GM12873 (cell line): ENCODE results near the gene IL15.

Experiments
- CTCF ChIP-seq: IDR thresholded peaks from 2 replicates; pipeline ENCODE4 v1.5.1; 2012; ENCODE audit warnings: low read depth, mild to moderate bottlenecking, moderate library complexity, low read length, control low read depth; ENCODE audit not compliant: insufficient read depth; ENCODE audit errors: missing control alignments

Gene IL15

GRCh38 chr4:141668200-141668910, 32.0 kb downstream of the IL15 start:
- no peak for TF ChIP-seq CTCF

GRCh38 chr4:141669501-141669900, 33.1 kb downstream of the IL15 start:
- TF ChIP-seq CTCF, result no peak

GRCh38 chr4:141675384-141675783, 39.0 kb downstream of the IL15 start:
- TF ChIP-seq CTCF, result no peak

GRCh38 chr4:141676087-141676670, 39.8 kb downstream of the IL15 start:
- no peak for TF ChIP-seq CTCF

- TF ChIP-seq CTCF, result no peak
Observed at GRCh38 chr4:141680060-141680459, 43.7 kb downstream of the IL15 start.

- TF ChIP-seq CTCF, result no peak
Observed at GRCh38 chr4:141684785-141685184, 48.4 kb downstream of the IL15 start.

- TF ChIP-seq CTCF, result no peak
Observed at GRCh38 chr4:141686146-141686775, 49.9 kb downstream of the IL15 start.
